ENCODE measurements around the gene ZIK1. TPM values are rescaled to one million over a fixed set of nuclear protein-coding genes. Genes with fewer than 3 reads are reported as not detected.

Gene ZIK1
- total and polyA plus RNA-seq, 9 of the 15 experiments (the other 6 are each of a cell fraction or from before 2014, with no cell fraction given): 0.03 to 0.42 (median 0.15) TPM; not detected in 1

GRCh38 chr19:57620673-57621348 lies 36.9 kb downstream of the ZIK1 start:
- no peaks in the 10 kb centered on the region for H4K20me1 ChIP-seq (replicated peaks; ENCODE audit: control insufficient read depth, insufficient read depth, low read length)
- no peak overlapping the region for H3K9ac ChIP-seq (ENCODE audit: insufficient read depth in 1 of 2, low read depth in 2 of 2, low read length in 2 of 2)
- intact Hi-C loops (cut with micrococcal nuclease) (no loop called here), in situ Hi-C loops (cut with MboI) (no loop called here)
- ChIA-PET CTCF (ENCODE audit: low intra/inter-chr PET ratio) (no interaction called here), POLR2A (no interaction called here)
- no peak for FAIRE-seq
- H3K79me2 ChIP-seq (ENCODE audit: control insufficient read depth, insufficient read depth, low read length): peaks cover 12% of the 10 kb centered on the region; the same call in 2 of the 3 replicates
- 70% methylated on average over 10 of the region's 10 CpGs for WGBS (ENCODE audit: insufficient coverage, low coverage, missing lambda C conversion rate)
- no peaks in the 10 kb centered on the region for H3K9me1 ChIP-seq (ENCODE audit: control insufficient read depth, insufficient read depth, low read length)
- H2AFZ ChIP-seq (ENCODE audit: low read depth, low read length): no peak overlapping the region
- H3K4me2 ChIP-seq (ENCODE audit: insufficient read depth, low read length): no peak overlapping the region
- H3K4me1 ChIP-seq (replicated peaks in 1 of 2; ENCODE audit: control insufficient read depth in 2 of 2, insufficient read depth in 2 of 2, low read length in 2 of 2): no peaks in the 10 kb centered on the region
- peaks cover 62% of the 10 kb centered on the region for H3K36me3 ChIP-seq (ENCODE audit: control insufficient read depth, insufficient read depth, low read length)
- no TSS peak for BruUV-seq (replicated peaks)
- DNase-seq (ENCODE audit: extremely low read depth in 1 of 4, low spot score in 3 of 4): no peak
- H3K27ac ChIP-seq (ENCODE audit: extremely low read depth, low read depth, low read length): no peak overlapping the region
- no peak for ATAC-seq
- no peaks in the 10 kb centered on the region for H3K27me3 ChIP-seq (ENCODE audit: control insufficient read depth in 2 of 2, insufficient read depth in 2 of 2, low read length in 2 of 2)
- no peak overlapping the region for H3K4me3 ChIP-seq
- peaks cover 46% of the 10 kb centered on the region for H3K9me3 ChIP-seq (replicated peaks; ENCODE audit: control insufficient read depth, insufficient read depth, low read depth, low read length)
- TF ChIP-seq EWSR1 (IDR thresholded peaks at IDR 0.05; ENCODE audit: borderline replicate concordance, low read depth, partially characterized antibody) (no peak), RHOXF2B (CRISPR knock-in tag; conservative IDR thresholded peaks at IDR 0.05) (no peak), ZNF239 (CRISPR knock-in tag; IDR thresholded peaks at IDR 0.05) (peak; percentile 44; the same call in 1 of the 2 replicates), KDM1A (IDR thresholded peaks at IDR 0.05) (peak in 1 of 2 experiments; percentile 39; a peak in 1 of 4 replicates), ZEB2 (IDR thresholded peaks at IDR 0.05) (peak; percentile 46; the same call in 1 of the 2 replicates), CC2D1A (IDR thresholded peaks at IDR 0.05) (no peak), REST (IDR thresholded peaks at IDR 0.05; ENCODE audit: borderline replicate concordance) (no peak), REST (CRISPR knock-in tag; IDR thresholded peaks at IDR 0.05; ENCODE audit: low read depth) (no peak), BRCA1 (IDR thresholded peaks at IDR 0.05) (no peak), BRCA1 (CRISPR knock-in tag; IDR thresholded peaks at IDR 0.05) (no peak), ZFP30 (CRISPR knock-in tag; IDR thresholded peaks at IDR 0.05; ENCODE audit: borderline replicate concordance) (no peak), CBX5 (IDR thresholded peaks at IDR 0.05; ENCODE audit: borderline replicate concordance, low read depth) (peak; percentile 50; the same call in 1 of the 2 replicates), JUNB (CRISPR knock-in tag; conservative IDR thresholded peaks at IDR 0.05) (no peak), TRIM28 (IDR thresholded peaks at IDR 0.05) (peak; percentile 97), EP400 (IDR thresholded peaks at IDR 0.05) (0 out of 2 replicates have a peak, but pooled peaks have one; percentile 16), ZNF75A (CRISPR knock-in tag; IDR thresholded peaks at IDR 0.05) (peak; percentile 99), SMARCA5 (IDR thresholded peaks at IDR 0.05) (no peak), NFRKB (IDR thresholded peaks at IDR 0.05; ENCODE audit: low read depth) (0 out of 2 replicates have a peak, but pooled peaks have one; percentile 68), XRCC3 (IDR thresholded peaks at IDR 0.05) (peak; percentile 97)

Measured in K562 (cell line).